Erythroblast (primary cell): Measurements from ENCODE around the gene WDR13.

Source experiments
- GATA1 ChIP-seq: IDR thresholded peaks from 2 replicates; pipeline ENCODE4 v1.6.1; 2011; ENCODE audit warnings: low read depth, mild to moderate bottlenecking, control low read depth, low read length, moderate library complexity
- POLR2A ChIP-seq: IDR thresholded peaks from 2 replicates; pipeline ENCODE4 v1.6.1; 2011; ENCODE audit warnings: mild to moderate bottlenecking, low read length

DNA sequence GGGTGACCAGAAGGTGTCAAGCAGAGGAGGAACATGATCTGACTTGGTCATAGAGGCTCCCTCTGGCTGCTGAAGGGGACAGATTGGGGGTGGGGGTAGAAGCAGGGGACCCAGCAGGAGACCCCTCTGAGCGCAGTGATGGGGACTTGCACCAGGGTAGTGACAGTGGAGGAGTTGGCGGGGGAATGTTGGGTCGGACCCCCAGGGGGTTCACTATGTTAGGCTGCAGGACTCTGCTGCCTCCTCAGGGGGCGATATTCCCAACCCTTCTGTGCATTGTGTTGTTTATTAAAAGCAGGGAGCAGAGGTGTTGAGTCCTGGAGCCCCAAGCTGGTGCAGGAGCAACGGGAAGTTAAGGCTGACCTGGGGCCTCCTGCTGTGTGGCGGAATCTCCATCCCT lies 8.8 kb downstream of the WDR13 start:
- no peak for TF ChIP-seq POLR2A
- TF ChIP-seq GATA1 = no peak
